SK-N-SH treated with all-trans-retinoic acid at 6 μM for 48 hours (cell line): Measurements from ENCODE around the gene PCNA.

Source experiments
- CSRNP3 ChIP-seq: fragments of 250-450 bp; sonication (Bioruptor Pico); IDR thresholded peaks from 2 replicates; pipeline ENCODE4 v1.5.1; 2021; ENCODE audit warnings: mild to moderate bottlenecking, moderate library complexity
- TOX ChIP-seq: fragments of 250-450 bp; sonication (Bioruptor Pico); IDR thresholded peaks from 2 replicates; pipeline ENCODE4 v1.8.0; 2021; ENCODE audit warnings: mild to moderate bottlenecking, moderate library complexity, borderline replicate concordance
- ZFP30 ChIP-seq: fragments of 450-650 bp; formaldehyde crosslinking; IDR thresholded peaks from 2 replicates; pipeline ENCODE4 v1.5.0; 2022; ENCODE audit warnings: mild to moderate bottlenecking, moderate library complexity
- ZNF565 ChIP-seq: fragments of 450-650 bp; formaldehyde crosslinking; conservative IDR thresholded peaks from 2 replicates; pipeline ENCODE4 v1.5.0; 2020; ENCODE audit warnings: low read depth, mild to moderate bottlenecking, moderate library complexity

GRCh38 chr20:5100684-5101347 is 18.9 kb downstream of the PCNA start:
- TF ChIP-seq TOX (CRISPR knock-in tag) = no peak
- no peak for TF ChIP-seq CSRNP3
- no peak for TF ChIP-seq ZFP30 (CRISPR knock-in tag)
- TF ChIP-seq ZNF565 (CRISPR knock-in tag) = no peak
